ENCODE data around the gene KBTBD3.

DNA sequence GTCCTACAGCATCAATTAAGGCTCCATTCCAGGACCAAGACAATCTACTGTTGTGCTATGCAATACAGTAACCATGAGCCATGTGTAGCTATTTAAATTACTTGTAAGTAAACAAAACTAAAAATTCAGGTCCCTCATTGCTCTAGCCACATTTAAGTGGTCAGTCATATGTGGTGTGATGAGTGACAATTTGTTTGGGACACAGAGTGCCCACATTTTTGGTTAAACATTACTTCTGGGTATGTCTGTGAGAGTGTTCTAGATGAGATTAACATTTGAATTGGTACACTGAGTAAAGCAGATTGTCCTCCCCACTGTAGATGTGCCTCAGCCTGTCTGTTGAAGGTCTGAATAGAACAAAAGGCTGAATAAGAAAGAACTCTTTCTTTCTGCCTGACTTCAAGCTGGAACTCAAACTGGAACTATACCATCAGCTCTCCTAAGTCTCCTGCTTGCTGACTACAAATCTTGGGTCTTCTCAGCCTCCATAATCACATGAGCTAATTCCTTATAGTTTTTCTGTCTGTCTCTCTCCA is 15.8 kb downstream of the KBTBD3 start:
- TF ChIP-seq POLR2AphosphoS5 (IDR thresholded peaks at IDR 0.05): no peak
- TF ChIP-seq, protein P1, sequence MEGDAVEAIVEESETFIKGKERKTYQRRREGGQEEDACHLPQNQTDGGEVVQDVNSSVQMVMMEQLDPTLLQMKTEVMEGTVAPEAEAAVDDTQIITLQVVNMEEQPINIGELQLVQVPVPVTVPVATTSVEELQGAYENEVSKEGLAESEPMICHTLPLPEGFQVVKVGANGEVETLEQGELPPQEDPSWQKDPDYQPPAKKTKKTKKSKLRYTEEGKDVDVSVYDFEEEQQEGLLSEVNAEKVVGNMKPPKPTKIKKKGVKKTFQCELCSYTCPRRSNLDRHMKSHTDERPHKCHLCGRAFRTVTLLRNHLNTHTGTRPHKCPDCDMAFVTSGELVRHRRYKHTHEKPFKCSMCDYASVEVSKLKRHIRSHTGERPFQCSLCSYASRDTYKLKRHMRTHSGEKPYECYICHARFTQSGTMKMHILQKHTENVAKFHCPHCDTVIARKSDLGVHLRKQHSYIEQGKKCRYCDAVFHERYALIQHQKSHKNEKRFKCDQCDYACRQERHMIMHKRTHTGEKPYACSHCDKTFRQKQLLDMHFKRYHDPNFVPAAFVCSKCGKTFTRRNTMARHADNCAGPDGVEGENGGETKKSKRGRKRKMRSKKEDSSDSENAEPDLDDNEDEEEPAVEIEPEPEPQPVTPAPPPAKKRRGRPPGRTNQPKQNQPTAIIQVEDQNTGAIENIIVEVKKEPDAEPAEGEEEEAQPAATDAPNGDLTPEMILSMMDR (IDR thresholded peaks at IDR 0.05): no peak

Data from sigmoid colon (tissue), 4 donors.